HG03095 (cell line): Measurements from ENCODE around the gene GRXCR1.
A peak's percentile ranks its signal among the peaks of the same experiment; 100 is the strongest.

Experiments
- ATAC-seq: cut with Tn5 transposase; IDR thresholded peaks from one replicate; pipeline ENCODE4 v1.9.1; 2021; ENCODE audit warnings: moderate library complexity; ENCODE audit not compliant: unreplicated experiment

The GRXCR1 gene

DNA sequence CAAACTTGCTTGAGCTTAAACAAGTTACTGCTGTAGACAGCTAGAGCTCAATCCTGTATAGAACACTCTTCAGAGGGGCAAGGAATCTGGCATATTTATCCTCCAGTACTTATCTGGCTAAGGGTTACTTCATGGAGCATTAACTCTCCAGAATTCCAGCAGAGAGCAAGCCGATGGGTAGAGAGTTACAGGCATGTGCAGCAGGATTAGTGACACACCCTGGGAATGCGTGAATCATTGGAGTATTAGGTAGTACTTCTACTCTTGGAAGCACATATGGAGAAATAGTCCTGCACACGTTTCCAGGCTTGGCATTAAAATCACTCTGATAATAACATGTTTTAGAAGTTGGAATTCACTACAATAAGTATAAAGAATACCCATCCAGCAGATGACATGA is 35.4 kb downstream of the GRXCR1 start:
- no peak for ATAC-seq

DNA sequence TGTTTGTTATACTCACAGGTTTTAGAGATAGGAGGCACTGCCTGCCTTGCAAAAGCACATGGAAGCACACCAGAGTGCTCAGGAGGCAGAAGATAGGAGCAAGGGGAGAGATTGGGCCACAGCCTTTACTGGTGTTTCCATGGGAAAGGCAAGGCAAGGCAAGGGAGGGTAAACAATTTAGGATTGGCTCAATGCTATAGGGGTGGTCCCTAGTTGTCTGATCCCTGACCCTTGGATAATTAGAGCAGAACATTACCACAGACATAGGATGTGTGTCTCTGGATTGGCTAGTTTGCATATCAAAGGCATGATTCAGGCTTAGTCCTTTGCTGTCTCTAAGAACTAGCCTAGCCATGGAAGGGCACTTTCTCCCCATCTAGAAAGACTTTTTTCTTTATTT is 36.1 kb downstream of the GRXCR1 start:
- ATAC-seq = no peak

DNA sequence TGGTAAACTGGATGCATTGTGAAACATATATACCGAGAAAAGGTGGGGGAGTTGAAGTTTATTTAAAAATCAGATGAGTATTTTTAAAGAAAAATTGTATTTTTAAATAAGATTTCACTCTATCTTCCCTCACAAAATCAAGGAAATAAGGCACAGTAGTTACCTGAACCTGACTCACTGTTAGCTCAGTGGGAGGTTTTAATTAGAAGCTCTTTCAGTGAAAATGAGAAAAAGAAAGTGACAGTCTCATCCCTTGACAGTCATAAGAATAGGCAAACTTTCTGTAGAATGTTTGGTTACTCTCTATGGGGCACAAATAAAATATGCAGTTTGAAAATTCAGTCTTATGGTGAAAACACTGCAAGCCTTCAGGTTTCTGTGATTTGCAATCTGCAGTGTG is 49.7 kb downstream of the GRXCR1 start:
- no peak for ATAC-seq

DNA sequence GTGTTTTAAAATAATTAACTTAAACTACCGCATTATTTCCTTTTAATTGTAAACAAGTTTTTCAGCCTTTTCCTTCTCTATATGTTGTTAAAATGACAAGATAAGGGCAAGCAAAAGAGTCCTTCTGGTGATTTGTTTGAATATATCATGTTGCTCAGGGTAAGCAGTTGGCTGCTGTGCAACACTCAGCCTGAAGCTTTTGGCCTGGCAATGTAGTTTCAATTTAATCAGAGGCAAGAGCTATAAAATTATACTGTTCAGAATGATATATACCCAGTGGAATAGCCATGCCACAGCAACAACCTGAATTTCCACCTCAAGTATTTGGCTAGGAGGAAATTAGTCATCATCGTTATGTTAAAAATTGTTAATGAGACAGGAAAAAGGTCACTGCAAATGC is 53.4 kb downstream of the GRXCR1 start:
- no peak for ATAC-seq

DNA sequence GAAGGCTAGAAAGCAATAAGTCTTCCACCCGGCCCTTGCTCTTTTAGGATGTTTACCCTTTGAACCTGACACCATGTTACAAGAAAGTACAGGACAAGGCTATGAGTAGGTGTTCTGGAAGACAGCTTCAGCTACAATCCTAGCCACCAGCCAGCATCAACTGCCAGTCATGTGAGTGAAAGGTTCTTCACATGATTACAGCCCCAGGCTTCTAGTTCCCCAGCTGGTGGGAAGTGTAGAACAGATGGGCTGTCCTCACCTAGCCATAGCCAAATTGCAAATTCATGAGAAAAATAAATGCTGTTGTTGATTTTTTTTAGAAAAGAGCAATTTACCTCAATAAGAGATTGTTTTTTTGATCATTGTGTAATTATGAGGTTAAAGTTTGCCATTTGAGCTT is 60.8 kb downstream of the GRXCR1 start:
- no peak for ATAC-seq

DNA sequence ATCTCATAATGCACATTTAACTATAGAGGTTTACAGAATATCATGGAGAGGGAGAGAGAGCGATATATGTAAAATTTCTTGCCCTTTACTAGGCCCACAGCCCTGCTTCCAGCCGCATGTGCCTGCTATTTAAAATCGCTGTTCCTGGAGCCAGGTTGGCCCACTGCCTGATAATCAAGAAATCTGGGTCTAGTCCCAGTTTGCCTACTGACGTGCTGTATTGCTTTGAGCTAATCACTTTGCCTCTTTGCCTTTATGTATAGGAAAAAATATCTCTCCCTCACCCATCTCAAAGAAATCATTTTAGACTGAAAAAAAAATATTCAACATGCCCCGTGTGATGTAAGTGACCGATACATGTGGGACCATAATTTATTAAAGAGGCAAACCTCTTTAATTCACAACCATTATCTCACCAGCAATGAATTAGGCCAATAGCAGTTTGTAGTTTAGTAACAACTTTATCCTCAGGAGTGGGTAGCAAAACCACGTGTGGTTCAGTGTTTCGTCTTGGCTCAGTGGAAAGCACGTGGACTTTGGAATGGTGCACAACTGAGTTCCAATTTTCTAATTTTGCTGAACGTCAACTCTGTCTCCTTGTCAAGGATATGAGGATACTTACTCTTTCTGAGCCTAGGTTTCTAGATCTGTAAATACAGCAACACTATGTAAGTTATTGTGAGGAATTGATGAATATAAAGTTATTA is 62.6 kb downstream of the GRXCR1 start:
- no peak for ATAC-seq

DNA sequence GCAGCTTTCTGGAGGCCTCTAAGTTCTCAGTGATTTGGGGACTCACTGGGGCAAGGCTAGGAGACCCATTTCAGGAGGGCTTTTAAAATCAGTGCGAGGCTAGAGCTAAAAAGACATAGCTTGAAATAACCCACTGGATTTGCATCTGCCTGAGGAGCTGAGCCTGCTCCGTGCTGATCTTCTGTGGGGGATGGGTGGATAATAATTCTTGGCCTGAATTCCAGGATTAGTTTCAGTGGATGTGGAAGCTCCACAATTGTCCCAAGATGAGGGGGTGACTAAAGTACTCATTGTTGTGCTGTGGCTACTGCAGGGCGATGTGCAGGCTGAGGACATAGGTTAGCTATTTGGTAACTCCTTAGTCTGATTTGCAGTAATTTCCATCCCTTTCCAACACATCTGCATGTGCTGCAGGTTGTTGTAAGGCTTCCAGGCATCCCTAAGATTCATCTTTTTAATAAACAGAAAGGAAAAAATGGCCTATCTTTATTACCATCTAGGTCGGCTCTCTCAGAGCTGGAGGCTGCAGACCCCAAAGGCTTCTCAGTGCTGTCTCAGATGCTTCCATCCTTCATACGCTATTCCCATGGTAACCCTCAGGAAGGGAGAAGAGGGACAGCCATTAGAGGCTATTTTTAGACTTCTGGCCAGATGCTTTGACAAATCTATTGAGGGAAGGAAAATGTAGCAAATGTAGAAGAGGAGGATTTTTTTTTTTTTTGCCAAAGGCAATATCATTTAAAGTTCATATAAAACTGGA is 63.4 kb downstream of the GRXCR1 start:
- ATAC-seq = no peak

DNA sequence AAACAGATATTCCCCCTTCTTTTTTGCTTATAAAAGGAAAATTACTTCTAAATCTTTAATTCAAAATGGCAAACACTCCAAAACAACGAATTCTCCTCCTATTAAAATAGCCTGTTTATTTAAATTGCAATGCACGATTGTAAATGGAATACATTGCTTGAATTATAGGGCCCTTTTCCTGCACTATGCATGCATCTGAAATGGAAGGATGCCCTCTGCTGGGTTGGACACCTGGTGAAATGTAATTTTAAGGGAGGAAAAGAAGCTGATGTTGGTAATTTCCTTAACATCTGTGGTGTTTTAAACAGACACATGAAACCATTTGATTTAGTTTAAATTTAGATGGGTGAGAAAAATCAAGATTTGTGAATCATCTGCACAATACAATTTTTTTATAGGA is 72.8 kb downstream of the GRXCR1 start:
- no peak for ATAC-seq

DNA sequence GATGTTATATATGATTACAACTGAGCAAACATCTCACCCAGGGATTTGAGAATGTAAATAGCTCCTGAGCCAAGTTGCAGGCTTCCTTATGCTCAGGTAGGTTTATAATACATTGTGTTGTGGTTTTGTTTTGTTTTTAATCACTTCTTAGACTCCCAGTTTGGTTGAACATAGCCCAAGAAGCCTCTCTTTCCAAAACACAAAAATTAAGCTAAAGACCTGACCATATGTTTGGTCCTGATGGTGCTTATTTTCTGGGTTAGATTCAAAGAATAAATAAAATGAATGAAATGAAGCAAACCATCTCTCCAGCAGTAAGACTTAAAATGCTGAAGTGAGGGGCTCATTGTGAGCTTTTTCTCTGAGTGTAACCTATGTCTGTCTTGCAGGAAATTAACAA is 93.5 kb downstream of the GRXCR1 start:
- no peak for ATAC-seq

DNA sequence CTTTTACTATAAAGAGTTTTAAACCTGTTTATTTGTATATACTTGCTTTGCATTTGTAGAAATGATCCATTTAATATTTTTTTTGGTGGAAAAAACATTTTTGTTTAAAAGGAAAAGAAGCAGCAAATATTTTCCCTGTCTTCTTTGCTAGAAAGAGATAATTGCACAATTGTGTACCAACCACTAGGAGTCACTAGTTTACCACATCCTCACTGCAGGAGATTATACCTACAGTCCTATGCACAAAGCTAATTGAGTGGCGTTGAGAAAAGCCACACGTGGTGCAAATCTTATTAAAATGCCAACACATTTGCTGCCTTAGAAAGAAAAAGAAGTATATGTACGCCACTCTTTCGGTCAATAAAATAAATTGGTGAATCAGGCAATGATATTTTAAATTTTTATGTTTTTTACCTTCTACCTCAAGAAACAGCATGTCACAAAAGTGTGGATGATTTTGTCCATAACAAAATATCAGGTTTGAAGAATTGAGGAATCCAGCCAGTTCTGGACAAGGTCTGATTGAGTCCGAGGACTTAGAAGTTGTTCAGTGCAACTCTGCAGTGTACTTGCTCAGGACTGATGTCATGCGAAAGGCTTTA is 102.9 kb downstream of the GRXCR1 start:
- ATAC-seq = peak; percentile 83

DNA sequence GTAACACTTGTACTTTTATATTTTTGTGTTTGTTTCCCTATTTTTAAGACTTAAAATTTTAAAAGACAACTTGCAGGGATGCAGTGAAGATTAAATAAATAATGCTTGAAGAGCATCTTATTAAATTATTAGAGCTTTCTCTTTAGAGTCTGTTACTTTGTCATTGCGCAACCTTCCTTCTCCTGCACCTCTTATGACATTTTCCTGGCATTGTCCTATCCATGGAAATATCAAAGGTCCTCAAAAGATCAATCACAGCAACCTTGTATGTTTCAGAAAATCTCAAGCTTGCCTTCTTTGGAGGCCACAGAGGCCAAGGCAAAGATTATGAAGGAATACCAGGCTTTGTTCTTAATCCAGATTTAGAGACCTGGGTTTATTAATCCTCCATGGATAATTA is 116.3 kb downstream of the GRXCR1 start:
- no peak for ATAC-seq

DNA sequence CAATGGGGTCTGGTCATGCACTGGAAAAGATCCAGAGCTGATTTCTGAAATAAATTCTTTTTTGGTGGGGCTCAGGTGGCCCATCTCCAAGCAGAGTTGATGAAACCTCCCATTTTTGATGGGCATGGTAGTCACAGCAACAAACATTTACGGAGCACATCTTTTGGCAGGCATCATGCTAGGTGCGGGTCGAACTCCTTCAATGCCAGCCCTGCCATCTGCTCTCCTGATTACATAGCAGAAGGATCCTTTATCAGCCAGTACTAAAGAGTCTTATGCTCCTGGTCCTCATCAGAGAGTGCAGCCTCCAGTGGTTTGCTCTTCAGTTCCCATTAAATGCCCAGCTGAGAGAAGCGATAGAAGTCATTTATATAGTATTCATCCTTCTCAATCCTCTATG is 121.7 kb downstream of the GRXCR1 start:
- ATAC-seq = no peak

DNA sequence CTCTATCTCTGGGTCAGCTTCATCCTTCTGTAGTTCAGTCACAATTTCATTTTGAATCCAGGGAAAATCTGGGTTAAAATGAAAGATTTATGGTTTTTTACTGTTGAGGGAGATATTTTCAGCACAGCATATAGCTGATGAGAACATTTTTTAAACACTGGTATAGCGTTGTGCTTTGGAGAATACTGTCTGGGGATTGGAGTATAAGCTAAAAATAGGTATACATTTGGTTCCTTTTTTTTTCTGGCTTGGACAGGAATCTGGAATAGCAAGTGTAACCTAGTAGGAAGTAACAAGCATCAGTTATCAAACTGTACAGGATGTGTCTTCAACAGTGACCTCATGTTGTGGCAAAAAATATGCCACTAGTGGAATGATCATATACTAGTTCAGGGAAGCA is 149.1 kb downstream of the GRXCR1 start:
- ATAC-seq = no peak

DNA sequence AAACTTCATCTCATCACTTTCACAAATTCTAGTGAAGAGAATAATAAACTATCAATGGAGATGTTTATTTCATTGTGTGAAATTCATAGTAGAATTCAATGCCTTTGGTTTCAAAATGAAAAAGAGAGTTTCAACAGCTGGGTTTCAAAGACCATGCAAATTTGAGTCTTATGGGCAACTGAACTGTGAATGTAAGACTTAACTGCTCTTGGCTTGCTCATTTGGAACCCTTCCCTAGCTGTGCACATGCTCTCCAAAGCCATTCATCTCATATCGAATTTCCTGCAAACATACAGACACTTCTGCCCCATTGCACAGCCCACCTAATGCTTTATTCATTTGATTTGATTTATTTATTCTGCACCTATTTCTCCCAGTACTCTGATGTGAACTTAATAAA is 154.5 kb downstream of the GRXCR1 start:
- no peak for ATAC-seq

DNA sequence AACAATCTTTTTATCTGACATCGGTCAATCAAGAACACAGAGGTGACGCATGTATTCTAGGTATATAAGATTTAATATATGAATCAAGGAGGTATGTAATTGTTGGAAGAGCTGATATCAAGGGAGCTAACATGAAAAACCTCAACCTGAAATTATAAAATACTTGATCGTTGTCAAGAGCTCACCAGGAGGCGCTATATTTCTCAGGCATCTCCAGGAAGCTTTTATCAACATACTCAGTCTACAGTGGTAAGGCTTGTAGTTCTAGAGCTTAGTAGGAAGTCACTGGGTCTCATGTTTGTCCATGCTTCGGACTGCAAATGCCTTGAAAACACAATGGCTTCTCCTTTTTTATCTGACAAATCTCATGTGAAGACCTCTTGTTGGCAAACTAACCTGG is 156.1 kb downstream of the GRXCR1 start:
- no peak for ATAC-seq

DNA sequence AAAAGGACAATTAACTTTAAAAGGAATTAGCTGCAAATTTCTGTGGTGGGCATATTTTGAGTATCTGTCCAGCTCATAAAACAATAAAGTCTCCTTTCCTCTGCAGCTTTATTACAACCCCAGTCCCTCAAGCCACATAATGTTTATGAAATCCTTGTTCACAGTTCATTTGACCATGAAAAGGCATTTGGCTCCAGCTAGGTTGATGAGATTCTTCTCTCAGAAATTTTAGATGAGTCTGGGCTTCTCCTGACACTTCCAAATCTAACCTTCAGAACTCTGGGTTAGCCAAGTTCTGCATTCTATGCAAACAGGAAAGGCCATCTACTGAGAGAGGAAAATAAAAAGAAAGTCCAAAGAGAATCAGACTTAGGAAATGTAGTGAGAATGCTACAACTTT is 156.8 kb downstream of the GRXCR1 start:
- no peak for ATAC-seq

DNA sequence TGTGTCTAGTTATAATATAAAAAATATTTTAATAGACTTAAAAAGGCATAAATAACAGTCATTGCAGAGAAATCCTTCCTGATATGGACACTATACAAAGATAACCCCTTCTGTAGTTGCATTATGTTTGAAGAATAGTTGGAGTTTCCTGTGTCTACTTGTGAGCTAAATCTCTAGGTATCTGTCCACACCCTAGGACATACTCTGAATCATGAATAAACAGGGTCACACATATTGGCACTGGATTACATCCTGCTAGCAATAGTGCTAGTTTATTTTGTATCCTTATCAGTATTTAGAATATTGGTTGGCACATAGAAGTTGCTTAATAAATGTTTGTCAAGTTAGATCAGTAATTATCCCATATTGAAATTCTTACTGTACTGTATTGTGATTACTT is 173.9 kb downstream of the GRXCR1 start:
- no peak for ATAC-seq

DNA sequence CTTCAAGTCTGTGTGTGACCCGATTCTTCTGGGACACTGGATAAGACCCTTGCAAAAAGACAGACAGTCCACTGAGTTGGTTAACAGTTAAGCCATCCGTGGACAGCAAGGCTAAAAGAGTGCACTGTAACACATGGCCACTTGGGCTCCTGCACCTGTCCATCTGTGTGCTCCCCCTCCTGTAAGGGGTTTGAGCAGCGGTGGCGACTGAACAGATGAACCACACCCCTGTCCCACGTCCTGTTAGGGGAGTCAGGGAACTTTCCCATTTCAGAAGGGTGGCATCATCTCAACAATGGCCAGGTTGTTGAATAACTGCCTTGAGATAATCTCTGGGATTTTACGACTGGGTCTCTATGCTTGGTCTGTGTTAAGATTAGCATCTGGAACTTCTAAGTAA is 178.6 kb downstream of the GRXCR1 start:
- ATAC-seq = no peak
